Brain pericyte (primary cell): ENCODE measurements around the gene CDH12.

Experiments used
- DNase-seq: peaks from one replicate; pipeline ENCODE4 v3.0.0-alpha.2; 2012; ENCODE audit warnings: low read depth, low spot score

Gene CDH12

DNA sequence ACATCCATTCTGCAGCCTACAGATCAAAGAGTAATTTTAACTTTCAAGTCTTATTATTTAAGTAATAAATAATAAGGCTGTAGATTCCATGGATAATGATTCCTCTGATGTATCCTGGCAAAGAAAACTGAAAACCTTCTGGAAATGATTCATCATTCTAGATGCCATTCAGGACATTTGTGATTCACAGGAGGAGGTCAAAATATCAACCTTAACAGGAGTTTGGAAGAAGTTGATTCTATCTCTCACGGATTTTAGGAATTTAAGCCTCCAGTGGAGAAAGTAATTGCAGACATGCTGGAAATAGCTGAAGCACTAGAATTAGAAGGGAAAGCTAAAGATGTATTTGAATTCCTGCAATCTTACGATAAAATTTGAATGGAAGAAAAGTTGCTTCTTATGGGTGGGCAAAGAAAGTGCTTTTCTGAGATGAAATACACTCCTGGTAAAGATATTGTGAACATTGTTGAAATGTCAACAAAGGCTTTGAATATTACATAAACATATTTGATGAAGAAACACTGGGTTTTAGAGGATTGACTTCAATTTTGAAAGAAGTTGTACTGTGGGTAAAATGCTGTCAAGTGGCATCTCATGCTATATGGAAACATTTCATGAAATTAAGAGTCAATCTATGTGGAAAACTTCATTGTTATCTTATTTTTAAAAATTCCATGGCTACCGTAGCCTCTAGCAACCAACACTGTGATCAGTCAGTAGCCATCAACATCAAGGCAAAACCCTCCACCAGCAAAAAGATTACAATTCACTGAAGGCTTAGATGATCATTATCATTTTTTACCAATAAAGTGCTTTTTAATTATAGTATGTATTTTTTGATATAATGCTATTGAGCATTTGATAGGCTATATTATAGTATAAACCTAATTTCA, 1141.0 kb downstream of the CDH12 start:
- no peak for DNase-seq

DNA sequence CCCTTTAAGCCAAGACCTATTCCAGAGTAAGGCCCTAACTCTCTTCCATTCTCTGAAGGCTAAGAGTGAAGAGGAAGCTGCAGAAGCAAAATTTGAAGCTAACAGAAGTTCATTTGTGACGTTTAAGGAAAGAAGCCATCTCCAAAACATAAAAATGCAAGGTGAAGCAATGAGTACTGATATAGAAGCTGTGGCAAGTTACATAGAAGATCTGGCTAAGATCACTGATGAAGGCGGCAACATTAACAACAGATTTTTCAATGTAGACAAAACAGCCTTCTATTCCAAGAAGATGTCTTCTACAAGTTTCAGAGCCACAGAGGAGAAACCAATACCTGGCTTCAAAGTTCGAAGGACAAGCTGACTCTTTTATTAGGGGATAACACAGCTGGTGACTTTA, 1143.4 kb downstream of the CDH12 start:
- DNase-seq: no peak

DNA sequence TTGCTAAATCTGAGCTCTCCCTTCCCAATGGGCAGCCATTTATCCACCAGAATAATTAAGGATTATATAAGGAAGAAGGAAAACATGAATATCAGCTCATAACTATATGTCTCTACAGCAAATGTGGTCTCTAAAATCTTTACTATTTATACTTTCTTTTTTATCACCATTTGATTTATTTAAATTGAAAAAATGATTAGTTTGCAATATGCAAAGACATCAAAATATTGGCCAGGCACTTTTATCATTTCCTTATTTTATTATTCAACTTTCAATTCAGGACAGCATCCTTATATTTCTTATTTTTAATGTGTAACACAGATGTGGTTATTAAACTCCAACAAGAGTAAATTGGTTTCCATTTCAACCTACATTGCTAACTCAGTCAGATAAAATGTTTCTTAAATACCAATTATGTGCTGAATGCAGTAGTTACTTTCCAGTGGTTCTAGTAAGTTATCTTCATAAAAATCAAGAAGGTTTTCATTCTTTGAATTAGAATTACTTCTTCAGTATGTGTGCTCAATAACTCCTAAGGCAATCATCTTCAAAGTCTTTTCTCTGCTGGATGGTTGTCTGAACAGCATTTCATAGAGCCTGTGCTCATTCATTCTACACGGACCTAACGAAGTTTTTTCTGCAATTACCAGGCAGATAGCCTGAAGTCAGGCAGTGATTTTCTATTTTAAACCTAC, 1148.0 kb downstream of the CDH12 start:
- no peak for DNase-seq

DNA sequence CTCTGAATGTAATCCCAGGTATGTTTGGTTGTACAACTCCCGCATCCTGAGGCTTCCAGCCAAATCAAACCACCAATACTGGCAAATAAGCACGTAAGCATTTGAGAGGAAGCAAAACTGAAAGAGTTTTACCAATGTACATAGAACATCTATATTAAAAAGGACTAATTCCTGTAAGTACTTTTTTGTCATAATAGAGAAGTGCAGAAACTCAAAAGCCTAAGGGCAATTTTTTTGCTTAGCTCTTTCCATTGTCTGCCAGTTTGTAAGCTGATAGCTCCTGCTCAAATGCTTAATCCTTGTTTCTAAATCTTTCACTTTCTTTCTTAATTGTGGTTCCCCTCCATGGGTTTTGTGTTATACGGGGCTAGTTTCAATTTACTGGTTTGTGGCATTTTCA, 1151.8 kb downstream of the CDH12 start:
- no peak for DNase-seq
